RPMI8226 (cell line): ENCODE data around the gene SPOCK1.
A peak's percentile ranks its signal among the peaks of the same experiment; 100 is the strongest.

ENCODE experiments used
- DNase-seq: peaks from one replicate; pipeline ENCODE4 v3.0.0-alpha.2; 2015

SPOCK1 gene

DNA sequence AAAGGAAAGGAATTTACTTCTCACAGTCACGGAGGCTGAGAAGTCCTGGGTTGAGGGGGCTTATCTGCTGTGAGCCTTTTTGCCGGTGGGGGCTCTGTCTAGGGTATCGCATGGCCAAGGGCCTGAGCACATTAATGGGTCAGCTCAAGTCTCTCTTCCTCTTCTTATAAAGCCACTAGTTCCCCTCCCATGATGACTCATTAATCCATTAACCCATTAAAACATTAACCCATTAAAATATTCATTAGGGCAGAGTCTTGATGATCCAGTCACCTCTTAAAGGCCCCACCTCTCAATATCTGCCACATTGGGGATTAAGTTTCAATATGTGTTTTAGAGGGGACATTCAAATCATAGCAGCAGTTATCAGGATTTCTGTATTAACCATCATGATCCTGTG lies 406.3 kb downstream of the SPOCK1 start:
- no peak for DNase-seq

GRCh38 chr5:137091472-137091871 lies 407.7 kb downstream of the SPOCK1 start:
- no peak for DNase-seq

GRCh38 chr5:137090721-137091120 lies 408.4 kb downstream of the SPOCK1 start:
- DNase-seq: peak; percentile 8

- DNase-seq: no peak
These were observed 409.0 kb downstream of the SPOCK1 start for GRCh38 chr5:137090151-137090550.

- DNase-seq: no peak
These were observed 411.0 kb downstream of the SPOCK1 start for GRCh38 chr5:137088175-137088574.

DNA sequence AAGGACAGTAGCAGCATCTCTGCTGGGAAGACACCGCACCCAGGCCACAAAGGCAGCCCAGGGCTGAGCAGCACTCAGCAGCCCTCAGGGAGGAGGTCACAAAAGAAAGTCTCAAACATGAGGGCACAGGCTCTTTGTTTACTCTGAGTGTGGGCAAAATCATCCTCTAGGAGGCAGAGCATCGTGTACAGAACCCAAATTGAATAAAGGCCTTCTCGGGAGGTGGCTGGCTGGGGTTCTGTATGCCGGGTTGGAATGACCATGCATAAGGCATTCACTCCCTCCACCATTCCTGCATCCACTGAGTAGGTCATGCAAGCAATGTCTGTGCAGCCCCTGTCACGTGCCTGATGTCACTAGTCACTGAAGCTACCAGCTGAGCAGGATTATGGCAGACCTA lies 412.8 kb downstream of the SPOCK1 start:
- no peak for DNase-seq

DNA sequence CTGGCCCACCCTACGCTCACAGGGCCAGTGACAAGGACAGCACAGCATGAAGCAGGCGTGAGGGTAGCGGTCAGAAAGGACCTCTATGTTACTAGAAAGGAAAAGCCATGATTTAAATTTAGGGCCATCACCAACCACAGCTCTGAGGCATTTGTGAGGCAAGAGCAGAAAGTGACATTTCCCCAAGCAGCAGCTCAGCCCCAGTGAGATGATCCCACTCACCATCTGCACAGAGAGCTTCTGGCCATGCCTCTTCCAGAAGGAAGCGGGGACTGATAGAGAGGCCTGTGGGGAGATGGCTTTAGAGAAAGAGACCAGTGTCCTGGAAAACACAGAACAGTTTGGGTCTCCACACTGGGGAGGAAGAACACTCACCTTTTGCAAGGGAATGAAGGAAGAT lies 413.9 kb downstream of the SPOCK1 start:
- no peak for DNase-seq

DNA sequence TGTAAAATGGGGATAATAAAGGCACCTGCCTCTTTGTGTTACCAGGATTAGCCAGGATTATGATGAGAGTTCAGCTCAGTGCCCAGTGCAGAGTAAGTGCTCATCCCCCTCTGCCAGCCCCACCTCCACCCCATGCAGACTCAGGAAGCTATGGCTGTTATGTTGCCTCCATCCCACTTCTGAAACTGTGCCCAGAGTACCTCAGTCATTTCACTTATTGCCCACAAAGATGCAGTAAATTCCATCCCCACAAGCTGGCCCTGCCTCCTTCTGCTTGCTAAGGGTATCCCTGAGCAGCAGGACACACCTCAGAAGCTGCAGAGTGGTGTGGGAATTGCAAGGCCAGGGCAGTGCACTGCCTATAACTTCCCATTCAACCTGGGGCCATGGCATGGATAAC lies 415.1 kb downstream of the SPOCK1 start:
- no peak for DNase-seq

DNA sequence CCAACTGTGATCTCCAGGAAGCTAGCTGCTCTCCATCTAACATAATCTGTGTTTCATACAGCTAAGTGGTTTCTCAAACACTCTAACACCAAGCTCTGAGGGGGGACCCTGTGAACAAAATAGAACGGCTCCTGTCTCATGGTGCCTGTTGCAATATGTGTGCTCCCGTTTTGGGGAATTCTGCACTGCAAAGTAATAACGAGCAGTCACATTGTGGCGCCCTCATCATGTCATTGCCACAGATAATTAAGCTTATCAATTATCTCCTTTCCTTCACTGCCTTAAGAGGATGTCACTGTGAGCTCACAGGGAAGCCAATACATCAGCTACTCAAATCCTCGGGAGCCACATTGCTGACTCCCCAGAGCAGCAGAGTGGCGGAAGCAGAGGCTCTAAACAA lies 416.2 kb downstream of the SPOCK1 start:
- DNase-seq: no peak

- DNase-seq: no peak
These were observed 420.9 kb downstream of the SPOCK1 start for GRCh38 chr5:137078171-137078665.

- DNase-seq: peak; percentile 60
These were observed 423.8 kb downstream of the SPOCK1 start for GRCh38 chr5:137075163-137075970.

DNA sequence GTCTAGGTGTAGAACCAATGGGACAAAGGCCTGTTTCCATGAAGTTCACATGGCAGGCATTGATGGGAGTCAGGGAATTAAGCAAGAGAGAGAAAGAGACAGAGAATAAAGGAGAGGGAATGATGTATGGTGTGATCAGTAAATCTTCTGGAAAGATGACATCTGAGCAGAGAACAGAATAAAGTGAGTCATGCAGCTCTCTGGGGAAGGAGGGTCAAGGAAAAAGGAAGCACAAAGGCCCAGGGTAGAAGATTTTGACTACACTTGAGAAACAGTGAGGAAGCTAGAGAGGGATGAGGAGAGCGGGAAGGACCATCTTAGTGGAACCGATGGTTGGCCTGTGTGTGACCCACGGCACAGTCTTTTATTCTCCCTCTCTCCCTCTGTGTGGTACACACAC lies 425.9 kb downstream of the SPOCK1 start:
- no peak for DNase-seq

GRCh38 chr5:137072361-137073115 lies 426.6 kb downstream of the SPOCK1 start:
- DNase-seq: no peak

DNA sequence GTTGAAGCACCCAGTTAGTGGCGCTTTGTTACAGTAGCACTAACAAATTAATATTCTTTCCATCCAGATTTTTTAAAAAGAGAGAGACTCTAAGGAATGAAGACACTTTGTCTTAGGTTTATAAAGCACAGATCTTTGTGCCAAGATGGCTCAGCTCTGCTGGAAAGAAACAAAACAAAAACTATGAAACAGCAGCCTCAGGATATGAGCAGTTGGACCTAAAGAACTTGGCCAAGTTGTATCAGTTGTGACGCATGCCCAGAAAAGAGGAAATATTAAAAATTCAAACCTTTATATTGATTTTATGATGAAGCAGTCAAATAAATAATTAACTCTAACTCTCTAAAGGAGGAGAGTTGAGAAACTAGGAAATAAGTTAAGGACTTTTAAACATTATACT lies 427.2 kb downstream of the SPOCK1 start:
- no peak for DNase-seq

DNA sequence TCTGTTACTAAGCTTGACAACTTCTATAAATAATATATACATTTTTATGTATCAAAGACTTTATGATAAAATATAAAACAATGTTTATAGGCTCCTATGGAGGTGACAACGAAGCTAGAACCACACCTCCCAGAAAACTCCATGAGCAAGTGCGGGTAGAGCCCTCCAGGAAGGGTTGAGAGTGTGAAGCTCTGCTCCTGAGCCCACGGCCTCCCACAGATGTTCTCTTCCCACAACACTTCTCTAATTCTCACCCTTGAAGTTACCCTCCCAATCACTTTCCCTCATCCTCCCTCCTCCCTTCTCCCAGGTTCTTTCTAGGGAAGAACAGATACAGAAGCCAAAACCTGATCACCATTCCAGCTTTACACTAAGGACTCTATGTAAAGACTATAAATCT lies 427.6 kb downstream of the SPOCK1 start:
- no peak for DNase-seq

DNA sequence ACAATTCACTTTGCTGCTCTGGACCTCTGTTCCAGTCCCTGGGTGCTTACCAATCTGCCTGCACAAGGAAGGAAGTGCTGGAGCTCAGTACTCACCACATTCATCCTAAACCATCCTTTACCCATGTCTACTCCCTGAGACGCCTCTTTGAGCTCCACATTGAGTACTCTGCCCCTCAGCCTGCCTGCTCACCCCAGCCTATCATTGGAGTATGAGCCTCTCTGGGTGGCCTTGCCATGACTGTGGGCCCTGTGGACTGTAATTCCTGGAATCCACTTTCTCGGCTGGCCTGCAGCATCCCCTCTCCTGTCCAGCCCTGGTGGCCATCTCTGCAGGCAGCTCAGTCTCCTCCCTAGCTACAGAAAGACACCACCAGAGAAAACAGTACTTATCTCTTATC lies 428.6 kb downstream of the SPOCK1 start:
- no peak for DNase-seq

- no peak for DNase-seq
These were observed 429.8 kb downstream of the SPOCK1 start for GRCh38 chr5:137069358-137069757.

GRCh38 chr5:137061382-137061781 lies 437.7 kb downstream of the SPOCK1 start:
- no peak for DNase-seq

GRCh38 chr5:137058089-137058488 lies 441.0 kb downstream of the SPOCK1 start:
- no peak for DNase-seq

- DNase-seq: no peak
These were observed 442.4 kb downstream of the SPOCK1 start for GRCh38 chr5:137056676-137057075.

- no peak for DNase-seq
These were observed 443.8 kb downstream of the SPOCK1 start for GRCh38 chr5:137055271-137055872.

- no peak for DNase-seq
These were observed 444.3 kb downstream of the SPOCK1 start for GRCh38 chr5:137054792-137055191.

DNA sequence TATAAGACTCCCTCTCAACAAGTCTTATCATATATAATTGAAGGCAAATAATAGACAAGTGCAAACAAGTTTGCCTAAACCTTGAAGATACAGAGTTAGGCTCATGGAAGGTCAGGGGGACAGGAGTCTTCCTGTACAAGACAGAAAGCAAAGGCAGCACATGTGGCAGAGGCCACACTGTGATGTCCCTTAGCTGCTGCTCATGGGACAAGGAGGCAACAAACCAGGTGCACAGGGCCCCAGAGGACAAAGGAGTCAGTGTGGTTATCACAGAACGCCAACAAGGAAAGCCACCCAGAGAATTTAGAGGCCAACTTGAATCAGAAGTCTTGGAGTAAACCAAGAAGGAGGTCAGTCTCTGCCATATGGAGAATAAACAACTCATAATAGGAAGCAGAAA lies 444.8 kb downstream of the SPOCK1 start:
- DNase-seq: no peak

DNA sequence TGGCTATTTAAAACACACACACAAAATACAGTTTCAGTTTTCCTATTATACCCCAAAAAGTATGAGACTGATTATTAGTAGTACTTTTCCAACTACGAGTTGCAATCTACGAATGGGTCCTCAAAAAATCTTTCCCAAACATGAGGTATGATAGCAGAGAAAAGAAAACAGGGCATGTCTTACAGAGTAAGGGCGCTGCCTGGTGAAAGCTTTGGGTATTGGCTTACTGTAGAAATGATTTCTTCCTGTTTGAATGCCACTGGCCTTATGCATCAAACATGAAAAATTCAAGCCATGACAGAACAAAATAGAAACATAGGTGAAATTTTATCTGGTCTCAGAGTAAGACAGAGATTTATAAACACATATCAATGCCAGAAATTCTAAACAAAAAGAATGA lies 448.0 kb downstream of the SPOCK1 start:
- no peak for DNase-seq
